Caco-2 (cell line): Measurements from ENCODE around the gene BSPRY. TPM values are rescaled to one million over a fixed set of nuclear protein-coding genes. Genes with fewer than 3 reads are reported as not detected.

Experiments used
- BruUV-seq: library from RNA; stranded (reverse); fragments of 400-500 nt; replicated peaks from 2 replicates; lab custom pipeline; 2021; lab: Mats Ljungman, UMichigan
- CTCF ChIA-PET: fragments of 300-600 bp; sonication (Branson Sonifier 250); formaldehyde crosslinking; loops from one replicate; lab custom pipeline; 2022; ENCODE audit warnings: antibody characterized with exemption; lab: Charles Lee
- POLR2A ChIA-PET: fragments of 300-600 bp; sonication (Branson Sonifier 250); formaldehyde crosslinking; loops from one replicate; lab custom pipeline; 2022; ENCODE audit warnings: antibody characterized with exemption; lab: Charles Lee
- DNase-seq, 2 experiments: peaks; one replicate each; pipeline versions ENCODE4 v3.0.0 to v3.0.0-alpha.2; 2020 to 2022
- H3K27me3 ChIP-seq: replicated peaks from 2 replicates; pipeline ENCODE4 v1.6.0; 2011; ENCODE audit warnings: low read length; ENCODE audit not compliant: control insufficient read depth, insufficient read depth
- H3K36me3 ChIP-seq: 2 replicates; pipeline ENCODE4 v1.5.1; 2011; ENCODE audit warnings: low read length; ENCODE audit not compliant: control insufficient read depth, insufficient read depth
- H3K4me1 ChIP-seq: fragments of 250-450 bp; sonication (Bioruptor Pico); 2 replicates; pipeline ENCODE4 v1.5.1; 2020; ENCODE audit warnings: mild to moderate bottlenecking
- H3K4me3 ChIP-seq: 2 replicates; pipeline ENCODE4 v1.5.1; 2011; ENCODE audit warnings: low read depth, mild to moderate bottlenecking, control low read depth, low read length
- H3K9me3 ChIP-seq: fragments of 250-450 bp; sonication (Bioruptor Pico); 2 replicates; pipeline ENCODE4 v1.5.1; 2020; ENCODE audit warnings: mild to moderate bottlenecking, moderate library complexity
- H3K27ac Mint-ChIP-seq: one replicate; pipeline ENCODE4 v1.8.0; 2022; ENCODE audit warnings: mixed read lengths; ENCODE audit not compliant: unreplicated experiment
- H3K27me3 Mint-ChIP-seq: one replicate; pipeline ENCODE4 v1.8.0; 2022; ENCODE audit warnings: mixed read lengths; ENCODE audit not compliant: insufficient read depth, unreplicated experiment
- H3K36me3 Mint-ChIP-seq: one replicate; pipeline ENCODE4 v1.8.0; 2022; ENCODE audit warnings: mild to moderate bottlenecking, mixed read lengths; ENCODE audit not compliant: insufficient read depth, unreplicated experiment
- H3K4me1 Mint-ChIP-seq: one replicate; pipeline ENCODE4 v1.8.0; 2022; ENCODE audit warnings: low read depth, mixed read lengths; ENCODE audit not compliant: unreplicated experiment
- H3K4me3 Mint-ChIP-seq: one replicate; pipeline ENCODE4 v1.8.0; 2022; ENCODE audit warnings: mild to moderate bottlenecking, moderate library complexity, mixed read lengths; ENCODE audit not compliant: unreplicated experiment
- H3K9me3 Mint-ChIP-seq: one replicate; pipeline ENCODE4 v1.8.0; 2022; ENCODE audit warnings: mixed read lengths; ENCODE audit not compliant: unreplicated experiment
- CTCF ChIP-seq, 2 experiments: fragments of 200-600 bp in 1 of 2; IDR thresholded peaks; 1 replicate in 1 of 2; 2 replicates in 1 of 2; pipeline versions ENCODE4 v1.5.1 to v1.8.0; 2011 to 2022; ENCODE audit warnings: antibody characterized with exemption in 1 of 2, control low read depth in 1 of 2, inconsistent platforms in 1 of 2, low read depth in 1 of 2, low read length in 1 of 2, mild to moderate bottlenecking in 1 of 2, moderate library complexity in 1 of 2; ENCODE audit not compliant: insufficient read depth in 1 of 2, severe bottlenecking in 1 of 2, unreplicated experiment in 1 of 2
- intact Hi-C: fragments of 100-400 bp; cut with micrococcal nuclease; formaldehyde crosslinking; loops from one replicate; pipeline ENCODE4 v1.10.0; 2022; ENCODE audit not compliant: unreplicated experiment
- total RNA-seq: library from RNA; stranded (reverse); gene quantifications from 2 replicates; pipeline ENCODE4 v1.2.3, GENCODE V29; 2022

Gene BSPRY
- total RNA-seq, 1 experiment from 2014 or later = 14.7 TPM

- H3K36me3 ChIP-seq = peaks cover 2% of the 10 kb centered on the region
- intact Hi-C loops = no loop called here
- Mint-ChIP-seq H3K9me3 (no peaks in the 10 kb centered on the region), H3K27me3 (no peaks in the 10 kb centered on the region), H3K4me3 (no peak overlapping the region), H3K36me3 (peaks cover 17% of the 10 kb centered on the region), H3K27ac (no peak overlapping the region), H3K4me1 (no peaks in the 10 kb centered on the region)
- BruUV-seq = no TSS peak
- TF ChIP-seq CTCF (IDR thresholded peaks at IDR 0.05; ENCODE audit: insufficient read depth in 1 of 2, low read depth in 1 of 2, low read length in 1 of 2, severe bottlenecking in 1 of 2, unreplicated experiment in 1 of 2) = no peak
- H3K4me1 ChIP-seq = no peaks in the 10 kb centered on the region
- H3K9me3 ChIP-seq = no peaks in the 10 kb centered on the region
- H3K4me3 ChIP-seq = no peak overlapping the region
- POLR2A ChIA-PET = interaction anchor here (0.6 kb wide), 1 partner anchor 147 kb away, joined by 3 read pairs; no protein-coding TSS in a partner anchor
- no peaks in the 10 kb centered on the region for H3K27me3 ChIP-seq
- CTCF ChIA-PET = interaction anchor here (0.6 kb wide), 1 partner anchor 13 kb away, joined by 3 read pairs; no protein-coding TSS in a partner anchor
- no peak for DNase-seq
These were observed 19.1 kb downstream of the BSPRY start for GRCh38 chr9:113368348-113368981.

GRCh38 chr9:113368982-113369854 is 19.9 kb downstream of the BSPRY start:
- DNase-seq = no peak
- Histone ChIP-seq H3K4me3 (no peak overlapping the region), H3K9me3 (no peaks in the 10 kb centered on the region), H3K27me3 (no peaks in the 10 kb centered on the region), H3K4me1 (no peaks in the 10 kb centered on the region), H3K36me3 (peaks cover 5% of the 10 kb centered on the region)
- intact Hi-C loops = no loop called here
- no peaks in the 10 kb centered on the region for H3K9me3 Mint-ChIP-seq
- no TSS peak for BruUV-seq
- H3K27ac Mint-ChIP-seq = no peak overlapping the region
- CTCF ChIA-PET = no interaction called here
- no peaks in the 10 kb centered on the region for H3K4me1 Mint-ChIP-seq
- no peak for TF ChIP-seq CTCF (IDR thresholded peaks at IDR 0.05; ENCODE audit: insufficient read depth in 1 of 2, low read depth in 1 of 2, low read length in 1 of 2, severe bottlenecking in 1 of 2, unreplicated experiment in 1 of 2)
- H3K36me3 Mint-ChIP-seq = peaks cover 21% of the 10 kb centered on the region
- no peaks in the 10 kb centered on the region for H3K27me3 Mint-ChIP-seq
- POLR2A ChIA-PET = interaction anchor here (0.6 kb wide), 1 partner anchor 147 kb away, joined by 3 read pairs; no protein-coding TSS in a partner anchor
- no peak overlapping the region for H3K4me3 Mint-ChIP-seq

- BruUV-seq = no TSS peak
- CTCF ChIA-PET = interaction anchor here (0.6 to 0.7 kb wide), 3 partner anchors 14 to 256 kb away, joined by 3 to 6 read pairs (median 3); no protein-coding TSS in a partner anchor
- peaks cover 27% of the 10 kb centered on the region for H3K36me3 Mint-ChIP-seq
- Histone ChIP-seq H3K9me3 (no peaks in the 10 kb centered on the region), H3K4me3 (no peak overlapping the region), H3K4me1 (no peaks in the 10 kb centered on the region; the same call in 1 of the 2 replicates), H3K36me3 (peaks cover 7% of the 10 kb centered on the region), H3K27me3 (no peaks in the 10 kb centered on the region)
- H3K4me3 Mint-ChIP-seq = no peak overlapping the region
- H3K27ac Mint-ChIP-seq = no peak overlapping the region
- intact Hi-C loops = no loop called here
- no peak for TF ChIP-seq CTCF (IDR thresholded peaks at IDR 0.05; ENCODE audit: insufficient read depth in 1 of 2, low read depth in 1 of 2, low read length in 1 of 2, severe bottlenecking in 1 of 2, unreplicated experiment in 1 of 2)
- H3K4me1 Mint-ChIP-seq = no peaks in the 10 kb centered on the region
- DNase-seq = no peak
- POLR2A ChIA-PET = no interaction called here
- H3K27me3 Mint-ChIP-seq = no peaks in the 10 kb centered on the region
- no peaks in the 10 kb centered on the region for H3K9me3 Mint-ChIP-seq
These were observed 20.5 kb downstream of the BSPRY start for GRCh38 chr9:113369855-113370140.
